ENCODE results near the gene MMP23B.

DNA sequence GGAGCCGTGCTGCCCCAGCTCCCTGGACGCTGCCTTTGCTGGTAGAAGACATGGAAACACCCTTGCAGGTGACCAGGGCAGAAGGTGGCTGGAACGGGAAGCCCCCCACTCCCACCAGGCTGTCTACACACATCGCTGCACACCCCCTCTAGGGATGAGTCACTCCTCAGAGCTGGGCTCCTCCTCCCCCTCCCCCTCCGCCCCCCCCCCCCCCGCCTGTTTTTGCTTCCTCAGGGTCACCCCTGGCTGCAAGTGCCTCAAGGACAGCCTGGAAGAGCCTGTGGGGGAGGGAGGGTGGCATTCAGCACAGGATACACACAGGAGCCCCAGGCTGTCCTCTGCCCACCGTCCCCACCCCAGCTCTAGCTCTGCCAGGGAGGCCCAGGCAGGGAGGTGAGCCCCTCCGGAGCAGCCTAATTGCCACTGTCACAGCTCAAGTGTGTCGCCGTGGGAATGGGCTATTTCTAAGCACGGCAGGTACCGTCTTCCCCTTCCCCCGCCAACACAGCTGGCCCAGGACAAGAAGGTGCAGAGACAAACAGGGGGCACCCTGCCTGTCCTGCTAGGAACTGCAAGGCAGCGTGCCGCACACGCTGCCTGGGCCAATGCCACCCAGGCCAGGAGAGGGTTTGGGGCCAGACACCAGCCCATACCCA is 34.6 kb upstream of the MMP23B start:
- TF ChIP-seq, protein P1, sequence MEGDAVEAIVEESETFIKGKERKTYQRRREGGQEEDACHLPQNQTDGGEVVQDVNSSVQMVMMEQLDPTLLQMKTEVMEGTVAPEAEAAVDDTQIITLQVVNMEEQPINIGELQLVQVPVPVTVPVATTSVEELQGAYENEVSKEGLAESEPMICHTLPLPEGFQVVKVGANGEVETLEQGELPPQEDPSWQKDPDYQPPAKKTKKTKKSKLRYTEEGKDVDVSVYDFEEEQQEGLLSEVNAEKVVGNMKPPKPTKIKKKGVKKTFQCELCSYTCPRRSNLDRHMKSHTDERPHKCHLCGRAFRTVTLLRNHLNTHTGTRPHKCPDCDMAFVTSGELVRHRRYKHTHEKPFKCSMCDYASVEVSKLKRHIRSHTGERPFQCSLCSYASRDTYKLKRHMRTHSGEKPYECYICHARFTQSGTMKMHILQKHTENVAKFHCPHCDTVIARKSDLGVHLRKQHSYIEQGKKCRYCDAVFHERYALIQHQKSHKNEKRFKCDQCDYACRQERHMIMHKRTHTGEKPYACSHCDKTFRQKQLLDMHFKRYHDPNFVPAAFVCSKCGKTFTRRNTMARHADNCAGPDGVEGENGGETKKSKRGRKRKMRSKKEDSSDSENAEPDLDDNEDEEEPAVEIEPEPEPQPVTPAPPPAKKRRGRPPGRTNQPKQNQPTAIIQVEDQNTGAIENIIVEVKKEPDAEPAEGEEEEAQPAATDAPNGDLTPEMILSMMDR (conservative IDR thresholded peaks at IDR 0.05), result no peak; the same call in 1 of the 2 replicates
- no peak for TF ChIP-seq ZFX (IDR thresholded peaks at IDR 0.05)

All from C4-2B (cell line).